ENCODE measurements around the gene ITIH2.
"Not testable (repeated sequence)": the region's sequence is repeated elsewhere in the genome, so short reads cannot be mapped to it uniquely, and the experiment has no call there.

ITIH2 gene

DNA sequence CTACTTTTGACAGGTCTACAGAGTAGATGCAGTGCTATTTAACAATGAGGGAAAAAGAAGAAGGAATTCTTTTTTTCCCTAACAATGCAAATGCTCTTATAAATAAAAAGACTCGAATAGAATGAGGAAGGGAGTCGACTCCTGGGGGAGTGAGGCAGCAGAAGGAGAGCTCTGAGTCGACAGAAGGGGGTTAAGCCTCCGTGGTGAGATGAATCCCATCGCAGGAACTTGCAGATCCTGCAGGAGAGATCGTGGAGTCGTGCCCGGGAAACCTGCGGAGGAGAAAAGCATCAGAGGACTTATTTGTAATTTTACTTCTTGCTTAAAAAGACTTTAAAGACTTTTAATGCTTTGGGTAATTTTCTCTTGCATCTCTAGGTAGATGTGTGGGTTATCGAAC, 17.4 kb downstream of the ITIH2 start:
- no peak for DNase-seq (ENCODE audit: extremely low spot score, insufficient read length, low read depth)
- no peak for FAIRE-seq

DNA sequence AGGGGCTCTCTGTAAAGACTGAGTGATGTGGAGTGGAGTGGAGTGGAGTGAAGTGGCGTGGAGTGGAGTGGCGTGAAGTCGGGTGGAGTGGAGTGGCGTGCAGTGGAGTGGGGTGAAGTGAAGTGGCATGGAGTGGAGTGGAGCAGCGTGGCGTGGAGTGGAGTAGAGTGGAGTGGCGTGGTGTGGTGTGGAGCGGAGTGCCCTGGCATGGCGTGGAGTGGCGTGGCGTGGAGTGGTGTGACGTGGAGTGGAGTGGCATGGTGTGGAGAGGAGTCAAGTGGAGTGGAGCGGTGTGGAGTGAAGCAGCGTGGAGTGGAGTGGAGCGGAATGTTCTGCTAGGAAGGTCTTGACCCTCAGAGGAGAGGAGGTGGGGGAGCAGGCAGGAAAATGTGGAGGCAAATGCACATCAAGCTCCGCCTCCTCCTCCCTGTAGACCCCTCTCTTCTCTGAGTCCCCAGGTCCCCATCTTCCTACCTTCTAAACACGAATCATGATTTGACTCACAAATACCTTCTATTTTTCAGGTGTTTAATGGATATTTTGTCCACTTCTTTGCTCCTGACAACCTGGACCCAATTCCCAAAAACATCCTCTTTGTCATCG, 19.9 kb downstream of the ITIH2 start:
- DNase-seq (ENCODE audit: extremely low spot score, insufficient read length, low read depth) (no peak), FAIRE-seq (no peak)

DNA sequence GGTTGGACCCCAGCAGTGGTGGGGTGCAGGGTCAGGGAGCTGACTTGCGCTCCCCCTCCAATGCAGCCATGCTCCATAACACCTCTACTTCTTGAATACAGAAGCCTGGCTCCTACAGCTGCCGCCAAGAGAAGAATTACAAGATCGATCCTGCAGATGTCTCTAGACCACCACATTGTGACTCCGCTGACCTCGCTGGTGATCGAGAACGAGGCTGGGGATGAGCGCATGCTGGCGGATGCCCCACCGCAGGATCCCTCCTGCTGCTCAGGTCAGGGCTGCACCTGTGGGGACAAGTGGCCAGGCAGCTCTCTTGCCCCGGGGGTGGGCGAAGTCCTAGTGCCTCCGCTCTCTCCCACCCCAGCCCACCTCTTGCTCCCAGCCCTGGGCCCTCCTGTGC, 31.7 kb downstream of the ITIH2 start:
- FAIRE-seq, result no peak

GRCh38 chr10:7738536-7739407, 35.7 kb downstream of the ITIH2 start:
- FAIRE-seq, result no peak

More for the DNA sequence above, 31.7 kb downstream of the ITIH2 start:
- no peak for DNase-seq (ENCODE audit: extremely low spot score, insufficient read length, low read depth)

DNA sequence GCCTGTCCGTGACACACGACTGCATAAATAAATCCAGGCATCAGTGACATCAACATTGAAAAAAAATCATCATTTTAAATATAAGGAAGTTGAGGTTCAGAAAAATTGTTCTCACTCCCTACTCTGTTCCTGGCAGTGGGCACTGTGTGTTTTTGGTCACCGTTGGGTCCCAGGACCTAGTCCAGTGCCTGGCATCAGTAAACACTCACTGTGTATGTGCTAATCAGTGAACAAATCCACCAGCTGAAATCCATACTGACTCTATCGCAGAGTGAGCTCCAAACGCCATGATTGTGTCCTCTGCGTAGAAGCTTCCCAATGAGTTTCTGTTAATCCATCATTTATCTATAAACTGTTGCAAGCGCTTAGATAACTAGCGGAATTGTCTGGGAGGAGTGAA, 41.2 kb downstream of the ITIH2 start:
- no peak for DNase-seq (ENCODE audit: extremely low spot score, insufficient read length, low read depth)
- FAIRE-seq, result no peak

More at GRCh38 chr10:7738536-7739407, 35.7 kb downstream of the ITIH2 start:
- no peak for DNase-seq (ENCODE audit: extremely low spot score, insufficient read length, low read depth)

GRCh38 chr10:7748637-7749036, 45.5 kb downstream of the ITIH2 start:
- DNase-seq (ENCODE audit: extremely low spot score, insufficient read length, low read depth); FAIRE-seq: not testable (repeated sequence)

DNA sequence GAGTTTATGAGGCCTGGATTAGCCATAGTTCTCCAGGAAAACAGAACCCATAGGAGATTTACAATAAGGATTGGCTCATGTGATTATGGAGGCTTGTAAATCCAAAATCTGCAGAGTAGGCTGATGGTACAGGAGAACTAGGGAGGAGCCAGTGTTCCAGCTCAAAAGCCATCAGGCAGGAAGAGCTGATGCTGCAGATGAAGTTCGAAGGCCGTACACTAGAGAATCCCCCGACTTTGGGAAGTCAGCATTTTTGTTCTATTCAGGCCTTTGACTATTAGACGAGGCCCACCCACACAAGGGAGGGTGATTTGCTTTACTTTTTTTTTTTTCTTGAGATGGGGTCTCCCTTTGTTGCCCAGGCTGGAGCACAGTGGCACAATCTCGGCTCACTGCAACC, 47.1 kb downstream of the ITIH2 start:
- DNase-seq (ENCODE audit: extremely low spot score, insufficient read length, low read depth), result no peak
- FAIRE-seq, result no peak

- DNase-seq (ENCODE audit: extremely low spot score, insufficient read length, low read depth) (no peak), FAIRE-seq (no peak)
Measured at GRCh38 chr10:7752251-7752650, 49.1 kb downstream of the ITIH2 start.

GRCh38 chr10:7755103-7755502, 52.0 kb downstream of the ITIH2 start:
- FAIRE-seq, result no peak
- no peak for DNase-seq (ENCODE audit: extremely low spot score, insufficient read length, low read depth)

- FAIRE-seq, result peak; percentile 24
Measured at GRCh38 chr10:7756360-7756992, 53.4 kb downstream of the ITIH2 start.

DNA sequence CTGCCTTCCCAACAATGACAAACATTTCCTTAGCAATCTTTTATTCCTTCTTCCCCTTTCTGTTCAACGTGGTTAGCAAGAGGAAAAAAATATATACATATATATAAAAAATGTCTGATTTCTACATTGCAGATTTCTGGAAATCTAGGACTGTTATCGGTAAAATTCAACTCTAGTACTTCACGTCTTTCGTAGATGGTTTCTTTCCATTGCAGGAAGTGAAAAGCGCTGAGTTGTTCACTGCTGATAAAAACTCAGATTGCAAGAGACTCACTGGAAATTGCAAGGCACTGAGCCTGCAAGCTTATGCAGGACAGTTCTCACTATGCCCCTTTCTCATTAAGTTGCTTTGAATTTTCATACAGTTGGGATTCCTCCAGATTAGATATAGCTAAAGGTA, 60.8 kb downstream of the ITIH2 start:
- FAIRE-seq, result no peak
- no peak for DNase-seq (ENCODE audit: extremely low spot score, insufficient read length, low read depth)

More at GRCh38 chr10:7756360-7756992, 53.4 kb downstream of the ITIH2 start:
- no peak for DNase-seq (ENCODE audit: extremely low spot score, insufficient read length, low read depth)

DNA sequence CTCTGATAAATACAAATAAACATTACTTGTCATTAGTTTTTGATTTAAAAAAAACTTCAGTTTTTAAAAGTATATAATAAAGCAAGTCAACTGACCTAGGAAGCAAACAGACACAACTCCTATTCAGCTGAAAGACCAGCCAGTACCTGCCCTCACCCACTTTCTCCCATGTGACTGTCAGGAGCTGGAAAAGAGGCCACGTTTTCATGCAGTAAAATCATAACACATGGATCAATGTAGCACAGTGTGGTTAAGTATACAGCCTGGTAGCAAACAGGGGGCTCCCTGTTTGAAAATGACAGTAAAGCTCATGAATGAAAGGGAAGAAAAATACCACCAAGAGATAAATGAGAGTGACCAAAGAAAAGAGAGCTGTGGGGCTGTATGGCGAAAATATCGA, 63.1 kb downstream of the ITIH2 start:
- FAIRE-seq (no peak), DNase-seq (ENCODE audit: extremely low spot score, insufficient read length, low read depth) (no peak)

DNA sequence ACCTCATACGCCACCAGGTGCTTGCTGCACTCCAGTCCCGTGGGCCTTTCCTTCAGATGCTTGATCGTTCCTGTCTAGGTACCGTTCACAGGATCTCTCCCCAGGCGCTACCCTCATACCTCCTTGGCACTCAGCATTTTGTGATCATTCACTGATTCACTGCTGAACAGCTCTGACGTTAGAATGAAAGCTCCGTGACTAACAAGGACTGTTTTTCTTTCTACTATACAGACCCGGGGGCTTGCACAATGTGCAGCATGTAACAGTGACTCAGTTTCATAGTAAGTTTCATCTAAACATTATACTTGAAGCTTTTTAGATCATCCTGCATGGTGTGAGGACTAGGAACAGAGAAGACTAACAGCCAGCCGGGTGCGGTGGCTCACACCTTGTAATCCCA, 64.1 kb downstream of the ITIH2 start:
- no peak for DNase-seq (ENCODE audit: extremely low spot score, insufficient read length, low read depth)
- FAIRE-seq, result no peak

- FAIRE-seq, result no peak
- DNase-seq (ENCODE audit: extremely low spot score, insufficient read length, low read depth), result no peak
Measured at GRCh38 chr10:7768417-7768816, 65.3 kb downstream of the ITIH2 start.

- no peak for DNase-seq (ENCODE audit: extremely low spot score, insufficient read length, low read depth)
- FAIRE-seq, result no peak
Measured at GRCh38 chr10:7773845-7774801, 71.0 kb downstream of the ITIH2 start.

GRCh38 chr10:7776777-7777176, 73.7 kb downstream of the ITIH2 start:
- FAIRE-seq (no peak), DNase-seq (ENCODE audit: extremely low spot score, insufficient read length, low read depth) (no peak)

DNA sequence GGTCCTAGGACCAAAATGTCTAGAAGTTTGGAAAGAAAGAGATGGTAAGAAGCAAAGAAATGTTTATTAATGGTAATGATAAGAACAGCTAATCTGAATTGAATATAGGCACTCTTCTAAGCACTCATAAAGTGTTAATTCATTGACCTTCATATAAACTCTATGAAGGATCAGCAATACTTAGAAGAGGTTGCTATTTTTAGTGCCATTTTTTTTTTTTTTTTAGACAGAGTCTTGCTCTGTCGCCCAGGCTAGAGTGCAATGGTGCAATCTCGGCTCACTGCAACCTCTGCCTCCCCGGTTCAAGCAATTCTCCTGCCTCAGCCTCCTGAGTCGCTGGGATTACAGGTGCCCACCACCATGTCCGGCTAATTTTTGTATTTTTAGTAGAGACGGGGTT, 79.1 kb downstream of the ITIH2 start:
- not testable (repeated sequence) for DNase-seq (ENCODE audit: extremely low spot score, insufficient read length, low read depth); FAIRE-seq

DNA sequence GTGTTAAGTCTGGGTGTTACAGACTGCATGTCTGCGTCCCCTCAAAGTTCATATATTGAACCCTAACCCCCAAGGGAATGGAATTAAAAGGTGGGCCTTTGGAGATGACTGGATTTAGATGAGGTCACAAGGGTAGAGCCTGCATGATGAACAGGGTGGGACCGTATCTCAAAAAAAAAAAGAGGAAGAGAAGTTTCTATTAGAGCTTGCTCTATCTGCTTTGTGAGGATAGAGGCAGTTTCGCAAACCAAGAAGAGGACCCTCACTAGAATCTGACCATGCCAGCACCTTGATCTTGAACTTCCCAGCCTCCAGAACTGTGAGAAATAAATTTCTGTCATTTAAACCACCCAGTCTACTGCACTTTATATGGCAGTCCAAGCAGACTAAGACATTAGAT, 83.3 kb downstream of the ITIH2 start:
- no peak for FAIRE-seq

DNA sequence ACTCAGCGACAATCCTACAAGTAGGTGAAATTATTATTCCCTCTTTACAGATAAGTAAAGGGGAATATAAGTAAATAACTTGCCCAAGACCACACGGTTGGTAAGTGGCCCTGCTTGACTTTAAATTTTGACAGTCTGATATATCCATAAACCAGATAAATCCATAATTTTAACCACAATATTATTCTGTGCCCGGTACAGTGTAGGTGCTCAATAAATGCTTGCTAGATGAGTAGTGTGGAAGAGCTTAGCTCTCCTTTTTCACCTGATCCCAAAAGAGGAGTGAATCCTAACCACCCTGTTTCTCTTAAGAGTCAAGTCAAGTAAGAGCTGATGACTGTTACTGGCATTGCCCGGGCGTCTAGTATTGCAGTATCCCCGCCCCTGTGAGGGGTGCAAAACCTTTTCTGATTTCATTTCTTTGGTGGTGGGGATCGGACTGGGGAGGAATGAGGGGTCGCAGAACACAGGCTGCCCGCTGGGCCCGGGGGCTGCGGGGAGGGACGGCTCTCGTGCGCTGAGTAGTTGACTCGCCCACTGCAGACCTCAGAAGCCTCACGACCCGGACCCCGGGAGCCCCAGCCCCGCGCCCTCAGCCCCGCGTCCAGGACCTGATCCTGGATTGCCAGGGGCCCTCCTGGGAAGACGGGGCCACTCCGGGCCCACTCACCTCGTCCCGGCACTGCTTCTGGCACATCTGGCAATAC, 84.2 kb downstream of the ITIH2 start:
- no peak for FAIRE-seq
- no peak for DNase-seq (ENCODE audit: extremely low spot score, insufficient read length, low read depth)

More for the DNA sequence above, 83.3 kb downstream of the ITIH2 start:
- DNase-seq (ENCODE audit: extremely low spot score, insufficient read length, low read depth), result no peak

Measured in GM18507 (cell line).